GM12891 (cell line): ENCODE data around the gene NOS3.

Experiments
- PAX5 ChIP-seq: IDR thresholded peaks from 2 replicates; pipeline ENCODE4 v1.6.1; 2011; ENCODE audit warnings: low read length, moderate library complexity, mild to moderate bottlenecking; ENCODE audit not compliant: insufficient read depth, severe bottlenecking
- POLR2A ChIP-seq: IDR thresholded peaks from 2 replicates; pipeline ENCODE4 v1.6.1; 2011; ENCODE audit warnings: low read depth, low read length, control low read depth
- POLR2AphosphoS5 ChIP-seq: IDR thresholded peaks from 2 replicates; pipeline ENCODE4 v1.6.1; 2011; ENCODE audit warnings: low read depth, low read length, control low read depth
- POU2F2 ChIP-seq: IDR thresholded peaks from 2 replicates; pipeline ENCODE4 v1.6.1; 2011; ENCODE audit warnings: low read depth, mild to moderate bottlenecking, control low read depth, low read length, moderate library complexity
- SPI1 ChIP-seq: IDR thresholded peaks from 2 replicates; pipeline ENCODE4 v1.6.1; 2011; ENCODE audit warnings: low read depth, low read length, control low read depth
- TAF1 ChIP-seq: IDR thresholded peaks from 2 replicates; pipeline ENCODE4 v1.6.1; 2011; ENCODE audit warnings: low read depth, low read length, control low read depth

DNA sequence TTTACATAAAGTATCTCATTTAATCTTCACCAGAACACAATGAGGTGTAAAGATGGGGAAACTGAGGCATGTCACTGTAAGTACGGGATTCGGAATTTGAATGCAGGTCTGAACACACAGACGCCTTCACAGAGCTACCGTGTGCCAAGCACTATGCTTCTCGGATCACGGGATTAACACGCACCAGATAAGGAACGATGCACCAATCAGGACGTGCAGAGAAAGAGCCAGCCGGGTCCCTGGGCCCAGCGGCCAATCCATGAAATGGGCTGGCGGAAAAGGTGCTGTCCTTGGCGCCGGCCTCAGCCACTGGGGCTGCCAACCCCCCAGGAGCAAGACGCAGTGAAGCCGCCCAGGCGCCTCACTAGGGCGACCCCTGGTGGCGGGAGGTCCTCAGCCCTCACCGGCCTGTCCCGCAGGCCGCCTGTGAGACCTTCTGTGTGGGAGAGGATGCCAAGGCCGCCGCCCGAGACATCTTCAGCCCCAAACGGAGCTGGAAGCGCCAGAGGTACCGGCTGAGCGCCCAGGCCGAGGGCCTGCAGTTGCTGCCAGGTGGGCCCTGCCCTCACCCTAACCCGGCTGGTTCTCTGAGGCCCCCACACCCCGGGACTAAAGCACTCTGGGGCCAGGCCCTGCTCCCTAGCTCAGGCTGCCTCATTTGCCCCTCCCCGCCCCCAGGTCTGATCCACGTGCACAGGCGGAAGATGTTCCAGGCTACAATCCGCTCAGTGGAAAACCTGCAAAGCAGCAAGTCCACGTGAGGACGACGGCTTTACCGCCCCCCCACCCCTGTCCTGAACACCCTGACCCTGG, 17.9 kb downstream of the NOS3 start:
- TF ChIP-seq POLR2AphosphoS5, result no peak
- no peak for TF ChIP-seq POLR2A
- TF ChIP-seq TAF1, result no peak
- TF ChIP-seq SPI1, result no peak
- TF ChIP-seq PAX5, result no peak
- no peak for TF ChIP-seq POU2F2
